H1 (cell line): ENCODE data around the gene LIPT2. TPM values are rescaled to one million over a fixed set of nuclear protein-coding genes. Genes with fewer than 3 reads are reported as not detected.

Source experiments
- FOSL1 ChIP-seq: IDR thresholded peaks from 2 replicates; pipeline ENCODE4 v1.6.1; 2011; ENCODE audit warnings: mild to moderate bottlenecking, low read depth, low read length, moderate library complexity; ENCODE audit not compliant: insufficient read depth
- KDM5A ChIP-seq: fragments of 200-600 bp; IDR thresholded peaks from 2 replicates; pipeline ENCODE4 v1.7.1; 2012; ENCODE audit warnings: mild to moderate bottlenecking, low read length, inconsistent platforms, mixed read lengths
- NRF1 ChIP-seq: IDR thresholded peaks from 2 replicates; pipeline ENCODE4 v1.6.1; 2011; ENCODE audit warnings: mild to moderate bottlenecking, low read depth, low read length, improper control_type of control experiment
- polyA plus RNA-seq, 7 experiments: library from polyadenylated mRNA; depleted of rRNA in 3 of 7; stranded (reverse) in 5 of 7; unstranded in 2 of 7; fragments of >200 nt in 5 of 7; fragments of 200-250 nt in 2 of 7; gene quantifications; 1 replicate in 5 of 7; 2 replicates in 1 of 7; 4 replicates in 1 of 7; pipeline versions ENCODE4 v1.2.1 to v1.2.3, GENCODE V29; 2011 to 2013; ENCODE audit warnings: missing spikeins in 2 of 7, mixed read lengths in 2 of 7
- total RNA-seq: library from RNA; stranded (reverse); fragmentation: NEBNext Ultra II Directional; extraction: Animal tissue kit (Norgen Biotek cat#: 25700); gene quantifications from 2 replicates; pipeline ENCODE4 v1.2.1, GENCODE V29; 2021
- TF ChIP-seq, protein P1 (sequence below): IDR thresholded peaks from 2 replicates; pipeline ENCODE4 v1.6.1; 2012; ENCODE audit warnings: inconsistent platforms

The LIPT2 gene
- total and polyA plus RNA-seq, 2 of the 8 experiments (the other 6 are each of a cell fraction or from before 2014, with no cell fraction given): 6.4 to 16.7 TPM

DNA sequence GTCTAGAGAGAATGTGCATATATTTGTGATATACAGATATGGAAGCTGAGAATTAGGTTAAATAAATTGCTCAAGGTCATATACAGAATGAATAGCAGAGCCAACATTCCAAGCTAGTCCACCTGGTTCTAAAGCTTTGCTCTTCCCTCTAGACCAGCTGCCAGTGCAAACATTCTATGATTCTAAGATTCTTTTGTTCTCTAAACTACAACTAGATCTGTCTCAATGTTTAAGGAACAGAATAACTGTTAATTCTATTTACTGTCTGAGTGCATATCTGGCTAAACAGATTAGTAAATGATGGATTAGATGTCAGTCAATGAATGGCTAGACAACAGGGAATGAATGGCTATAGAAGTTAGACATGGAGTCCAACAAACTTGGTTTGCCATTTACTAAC, 45.8 kb downstream of the LIPT2 start (continued):
- TF ChIP-seq, protein P1, sequence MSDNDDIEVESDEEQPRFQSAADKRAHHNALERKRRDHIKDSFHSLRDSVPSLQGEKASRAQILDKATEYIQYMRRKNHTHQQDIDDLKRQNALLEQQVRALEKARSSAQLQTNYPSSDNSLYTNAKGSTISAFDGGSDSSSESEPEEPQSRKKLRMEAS: no peak
- TF ChIP-seq NRF1: no peak
- TF ChIP-seq KDM5A: no peak
- no peak for TF ChIP-seq FOSL1
